OCI-LY3 (cell line): ENCODE measurements around the gene SMCO3.

Experiments
- EZH2phosphoT487 ChIP-seq: fragments of 200-600 bp; shearing (Covaris generic); IDR thresholded peaks from 2 replicates; pipeline ENCODE4 v1.6.1; 2018; ENCODE audit warnings: antibody characterized with exemption, mixed run types, low read depth
- TF ChIP-seq, protein P1 (sequence below): fragments of 200-600, 300-600 bp; sonication (generic); IDR thresholded peaks from 2 replicates; pipeline ENCODE4 v1.5.1; 2014; ENCODE audit warnings: antibody characterized with exemption, low read length, low read depth

GRCh38 chr12:14836336-14837210 is 22.6 kb upstream of the SMCO3 start:
- TF ChIP-seq, protein P1, sequence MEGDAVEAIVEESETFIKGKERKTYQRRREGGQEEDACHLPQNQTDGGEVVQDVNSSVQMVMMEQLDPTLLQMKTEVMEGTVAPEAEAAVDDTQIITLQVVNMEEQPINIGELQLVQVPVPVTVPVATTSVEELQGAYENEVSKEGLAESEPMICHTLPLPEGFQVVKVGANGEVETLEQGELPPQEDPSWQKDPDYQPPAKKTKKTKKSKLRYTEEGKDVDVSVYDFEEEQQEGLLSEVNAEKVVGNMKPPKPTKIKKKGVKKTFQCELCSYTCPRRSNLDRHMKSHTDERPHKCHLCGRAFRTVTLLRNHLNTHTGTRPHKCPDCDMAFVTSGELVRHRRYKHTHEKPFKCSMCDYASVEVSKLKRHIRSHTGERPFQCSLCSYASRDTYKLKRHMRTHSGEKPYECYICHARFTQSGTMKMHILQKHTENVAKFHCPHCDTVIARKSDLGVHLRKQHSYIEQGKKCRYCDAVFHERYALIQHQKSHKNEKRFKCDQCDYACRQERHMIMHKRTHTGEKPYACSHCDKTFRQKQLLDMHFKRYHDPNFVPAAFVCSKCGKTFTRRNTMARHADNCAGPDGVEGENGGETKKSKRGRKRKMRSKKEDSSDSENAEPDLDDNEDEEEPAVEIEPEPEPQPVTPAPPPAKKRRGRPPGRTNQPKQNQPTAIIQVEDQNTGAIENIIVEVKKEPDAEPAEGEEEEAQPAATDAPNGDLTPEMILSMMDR: no peak
- no peak for TF ChIP-seq EZH2phosphoT487
